Stimulated activated CD8-positive, alpha-beta memory T cell treated with anti-CD3 and anti-CD28 coated beads, Interleukin-12 subunit alpha, Interleukin-12 subunit beta, amount 100 ng/mL, for 1 hour (primary cell): ENCODE data around the gene TNFAIP6.
"Not testable (repeated sequence)": the region's sequence is repeated elsewhere in the genome, so short reads cannot be mapped to it uniquely, and the experiment has no call there.

ENCODE experiments used
- DNase-seq: peaks from one replicate; pipeline ENCODE4 v3.0.0-alpha.2; 2020; ENCODE audit warnings: low read depth

TNFAIP6 gene, protein sequence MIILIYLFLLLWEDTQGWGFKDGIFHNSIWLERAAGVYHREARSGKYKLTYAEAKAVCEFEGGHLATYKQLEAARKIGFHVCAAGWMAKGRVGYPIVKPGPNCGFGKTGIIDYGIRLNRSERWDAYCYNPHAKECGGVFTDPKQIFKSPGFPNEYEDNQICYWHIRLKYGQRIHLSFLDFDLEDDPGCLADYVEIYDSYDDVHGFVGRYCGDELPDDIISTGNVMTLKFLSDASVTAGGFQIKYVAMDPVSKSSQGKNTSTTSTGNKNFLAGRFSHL

DNA sequence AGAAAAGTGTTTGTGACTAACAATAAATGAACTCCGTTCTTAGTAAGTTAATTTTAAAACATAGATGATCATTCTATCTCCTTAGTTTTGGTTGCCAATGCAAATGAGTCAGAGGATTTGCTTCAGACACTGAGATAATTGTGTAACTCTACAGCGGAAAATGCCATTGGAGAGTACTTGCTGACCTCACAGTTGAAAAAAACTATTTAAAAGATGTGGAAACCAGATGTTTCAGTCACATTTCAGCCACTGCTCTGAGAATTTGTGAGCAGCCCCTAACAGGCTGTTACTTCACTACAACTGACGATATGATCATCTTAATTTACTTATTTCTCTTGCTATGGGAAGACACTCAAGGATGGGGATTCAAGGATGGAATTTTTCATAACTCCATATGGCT is at the start of gene TNFAIP6:
Gene TNFAIP6 (plus strand): TSS at position 234 of the 400 bp plus-strand sequence. CDS start 75 bp downstream, at position 309.
- no peak for DNase-seq

DNA sequence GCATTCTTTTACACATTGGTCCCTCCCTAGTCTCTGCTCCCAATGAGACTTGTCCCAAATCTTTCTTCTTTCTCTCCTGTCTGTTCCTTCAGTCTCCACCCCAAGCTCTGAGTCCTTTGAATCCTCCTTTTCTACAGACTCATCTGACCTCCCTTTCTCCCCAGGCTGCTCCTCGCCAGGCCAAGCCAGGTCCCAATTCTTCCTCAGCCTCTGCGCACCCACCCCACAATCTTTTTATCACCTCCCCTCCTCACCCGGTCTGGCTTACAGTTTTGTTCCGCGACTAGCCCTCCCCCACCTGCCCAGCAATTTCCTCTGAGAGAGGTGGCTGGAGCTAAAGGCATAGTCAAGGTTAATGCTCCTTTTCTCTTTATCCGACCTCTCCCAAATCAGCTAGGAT is 47.1 kb upstream of the TNFAIP6 start:
- DNase-seq = not testable (repeated sequence)

DNA sequence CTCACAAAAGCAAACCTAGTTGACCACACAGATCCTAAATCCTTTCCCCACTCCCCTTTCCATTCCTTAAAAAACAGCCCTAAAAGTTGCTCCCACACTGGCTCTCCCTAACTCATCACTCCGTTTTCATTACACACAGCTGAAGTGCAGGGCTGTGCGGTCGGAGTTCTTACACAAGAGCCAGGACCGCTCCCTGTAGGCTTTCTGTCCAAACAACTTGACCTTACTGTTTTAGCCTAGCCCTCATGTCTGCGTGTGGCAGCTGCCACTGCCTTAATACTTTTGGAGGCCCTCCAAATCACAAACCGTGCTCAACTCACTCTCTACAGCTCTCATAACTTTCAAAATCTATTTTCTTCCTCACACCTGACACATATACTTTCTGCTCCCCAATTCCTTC is 45.0 kb upstream of the TNFAIP6 start:
- DNase-seq = not testable (repeated sequence)

DNA sequence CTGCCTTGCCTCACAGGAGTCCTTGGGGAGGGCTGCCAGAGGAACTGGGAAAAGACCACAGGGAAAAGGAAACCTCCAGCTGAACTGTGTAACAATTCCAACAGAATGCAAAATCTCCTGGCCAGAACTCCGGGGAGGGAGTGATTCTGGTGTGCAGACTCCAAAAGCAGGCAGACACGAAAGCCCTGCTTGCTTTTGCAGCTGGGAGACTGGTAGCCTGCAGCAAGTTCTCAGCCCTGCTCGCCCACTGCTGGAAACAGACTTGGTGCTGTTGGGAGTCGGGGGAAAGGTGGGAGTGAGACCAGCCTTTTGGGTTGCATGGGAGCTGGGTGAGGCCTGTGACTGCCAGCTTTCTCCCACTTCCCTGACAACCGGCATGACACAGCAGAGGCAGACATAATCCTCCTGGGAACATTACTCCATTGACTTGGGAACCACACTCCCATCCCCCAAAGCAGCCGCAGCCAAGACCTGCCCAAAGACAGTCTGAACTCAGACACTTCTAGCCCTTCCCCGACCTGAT is 42.0 kb upstream of the TNFAIP6 start:
- DNase-seq = no peak

DNA sequence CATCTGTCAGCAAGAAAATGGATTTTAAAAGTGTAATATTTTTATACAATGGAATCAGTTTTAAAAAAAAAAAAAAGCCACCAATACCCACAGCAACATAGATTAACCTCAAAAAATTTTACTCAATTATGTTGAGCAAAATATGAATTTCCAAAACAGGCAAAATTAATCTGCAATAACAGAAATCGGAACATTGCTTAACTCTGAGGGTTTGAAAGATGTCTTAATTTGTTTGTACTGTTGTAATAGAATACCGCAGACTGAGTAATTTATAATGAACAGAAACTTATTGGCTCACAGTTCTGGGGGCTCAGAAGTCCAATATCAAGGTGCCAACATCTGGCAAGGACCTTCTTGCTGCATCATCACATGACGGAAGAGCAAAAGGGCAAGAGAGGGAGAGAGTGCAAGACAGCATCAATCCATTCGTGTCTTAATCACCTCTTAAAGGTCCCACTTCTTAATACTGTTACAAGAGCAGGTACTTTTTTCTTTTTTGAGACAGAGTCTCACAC is 31.8 kb upstream of the TNFAIP6 start:
- DNase-seq = no peak

DNA sequence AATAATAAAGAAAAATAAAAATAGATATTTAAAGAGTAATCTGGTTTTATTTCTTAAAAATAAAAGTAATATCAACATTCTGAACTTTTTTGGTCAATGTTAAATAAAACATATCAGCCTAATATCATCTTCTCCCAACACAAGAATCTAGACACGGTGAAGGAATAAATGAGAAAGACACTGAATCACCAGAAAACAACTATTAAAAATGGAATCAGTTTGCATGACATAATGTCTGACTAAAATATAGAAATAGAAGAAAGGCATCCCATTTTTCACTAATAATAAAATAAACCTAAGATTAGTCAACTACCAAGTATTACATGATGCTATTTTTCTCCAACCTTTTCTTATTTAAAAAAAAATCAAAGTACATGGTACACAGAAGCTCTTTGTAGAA is 30.8 kb upstream of the TNFAIP6 start:
- no peak for DNase-seq

DNA sequence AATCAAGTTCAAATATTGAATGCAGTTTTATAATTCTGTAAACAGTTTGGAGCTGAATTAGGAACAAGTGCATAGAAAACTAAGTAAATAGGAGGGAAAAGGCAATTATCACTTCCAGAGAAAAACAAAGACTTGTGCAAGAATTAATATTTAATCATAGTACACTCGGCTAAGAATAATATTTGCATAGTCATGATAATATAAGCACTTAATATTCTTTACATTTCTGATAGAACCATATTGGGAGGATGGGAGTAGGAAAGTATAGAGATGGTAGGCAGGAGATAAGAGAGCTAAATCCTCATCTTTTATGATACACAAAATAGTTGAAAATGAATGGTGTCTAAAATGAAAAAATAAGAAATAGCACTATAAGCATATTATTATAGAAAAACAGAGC is 27.4 kb upstream of the TNFAIP6 start:
- DNase-seq = no peak

DNA sequence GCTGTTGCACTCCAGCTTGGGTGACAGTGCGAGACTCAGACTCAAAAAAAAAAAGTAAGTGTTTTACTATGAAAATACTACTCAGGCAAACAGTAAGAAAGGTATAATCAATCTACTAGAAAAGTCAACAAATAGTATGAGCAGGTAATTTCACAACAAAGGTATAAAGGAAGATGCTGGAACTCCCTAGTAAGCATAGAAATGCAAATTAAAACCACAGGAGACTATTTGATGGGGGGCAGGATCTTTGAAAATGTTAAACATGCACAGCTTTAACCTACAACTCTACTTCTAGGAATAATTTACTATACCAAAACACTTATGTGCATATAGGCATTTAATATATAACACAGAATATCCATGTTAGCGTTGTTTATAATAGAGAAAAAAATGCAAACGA is 24.3 kb upstream of the TNFAIP6 start:
- no peak for DNase-seq

DNA sequence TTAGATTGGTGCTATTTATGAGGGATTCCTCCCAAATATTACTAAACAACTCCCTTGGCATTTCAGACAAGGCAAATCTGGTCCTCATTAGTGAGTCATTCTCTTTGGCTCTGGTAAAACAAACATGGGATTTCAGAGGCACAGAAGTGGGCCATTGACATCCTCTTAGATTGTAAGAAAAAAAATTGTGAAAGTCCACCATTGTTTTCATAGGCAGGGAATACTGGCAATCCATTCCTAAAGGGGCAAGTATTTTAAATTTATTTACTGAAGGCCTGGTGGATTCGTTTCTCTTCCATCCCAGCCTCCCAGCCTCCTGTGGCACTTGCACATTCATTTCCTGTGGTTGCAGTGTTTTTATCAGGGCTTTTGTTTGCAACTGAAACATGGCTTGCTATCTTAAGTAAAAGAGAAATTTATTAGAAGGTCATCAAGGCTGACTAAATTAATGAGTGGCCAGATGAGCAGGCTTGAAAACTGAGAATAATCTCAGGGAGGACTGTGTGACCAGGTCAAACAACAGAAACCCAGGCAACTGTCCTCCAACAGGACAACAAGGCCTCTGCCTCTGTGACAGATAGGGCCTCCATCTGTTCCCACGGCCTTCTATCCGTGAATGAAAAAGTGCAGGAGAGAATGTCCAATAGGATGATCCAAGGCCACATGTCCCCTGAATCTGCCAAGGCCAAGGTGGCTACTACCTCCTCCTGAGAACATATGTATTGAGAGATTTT is 23.1 kb upstream of the TNFAIP6 start:
- DNase-seq = no peak

DNA sequence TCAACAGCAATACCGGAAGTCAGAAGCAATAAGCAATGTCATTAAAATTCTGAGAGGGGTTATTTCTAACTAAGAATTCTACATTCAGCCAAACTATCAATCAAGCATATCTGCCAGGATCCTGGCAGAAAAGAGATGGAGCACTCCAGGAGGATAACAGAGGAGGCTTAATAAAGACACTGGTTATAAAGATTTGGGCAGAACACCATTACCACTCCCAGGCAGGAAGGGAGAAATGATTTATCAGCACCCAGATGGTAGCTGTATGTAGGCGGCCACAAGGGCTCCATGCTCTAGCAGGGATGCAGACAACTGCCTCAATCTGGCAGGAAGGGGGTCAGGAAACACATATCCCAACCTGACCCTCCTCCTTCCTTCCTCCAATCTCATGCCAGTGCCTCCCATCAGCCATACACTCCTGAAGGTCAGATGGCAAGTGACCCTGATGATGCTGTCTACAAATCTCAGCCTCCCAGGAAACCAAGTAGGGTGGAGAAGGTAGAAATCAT is 20.5 kb upstream of the TNFAIP6 start:
- DNase-seq = no peak

DNA sequence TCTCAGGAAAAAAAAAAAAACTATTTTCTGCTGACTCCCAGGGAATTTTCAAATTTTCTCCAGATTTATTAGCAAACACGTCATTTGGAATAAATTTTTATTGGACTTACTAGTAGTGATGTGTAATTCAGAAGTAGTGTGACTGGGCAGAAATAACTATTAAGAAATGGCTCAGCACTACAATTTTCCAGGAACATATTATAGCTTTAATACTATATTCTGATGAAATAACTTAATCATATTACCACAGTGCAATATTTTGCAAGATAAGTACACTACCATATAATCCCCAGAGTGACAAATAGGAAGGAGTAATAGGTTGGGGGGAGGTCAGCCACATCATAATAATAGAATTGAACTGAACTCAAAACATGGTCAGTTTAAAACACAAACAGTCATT is 19.7 kb upstream of the TNFAIP6 start:
- no peak for DNase-seq

DNA sequence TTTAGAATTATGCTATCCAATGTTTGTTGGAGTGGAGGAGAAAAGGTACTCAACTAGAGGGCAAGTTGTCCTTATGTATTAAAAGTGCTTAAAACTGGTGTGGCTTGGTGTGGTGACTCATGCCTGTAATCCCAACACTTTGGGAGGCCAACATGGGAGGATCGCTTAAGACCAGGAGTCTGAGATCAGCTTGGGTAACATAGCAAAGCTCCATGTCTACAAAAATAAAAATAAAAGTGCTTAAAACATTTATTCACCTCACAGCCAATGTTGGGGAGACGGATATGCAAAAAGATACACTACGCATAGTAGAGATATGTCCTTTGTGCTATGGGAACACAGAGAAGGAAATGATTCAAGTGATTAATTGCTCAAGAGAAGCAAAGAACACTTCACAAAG is 19.3 kb upstream of the TNFAIP6 start:
- DNase-seq = no peak

DNA sequence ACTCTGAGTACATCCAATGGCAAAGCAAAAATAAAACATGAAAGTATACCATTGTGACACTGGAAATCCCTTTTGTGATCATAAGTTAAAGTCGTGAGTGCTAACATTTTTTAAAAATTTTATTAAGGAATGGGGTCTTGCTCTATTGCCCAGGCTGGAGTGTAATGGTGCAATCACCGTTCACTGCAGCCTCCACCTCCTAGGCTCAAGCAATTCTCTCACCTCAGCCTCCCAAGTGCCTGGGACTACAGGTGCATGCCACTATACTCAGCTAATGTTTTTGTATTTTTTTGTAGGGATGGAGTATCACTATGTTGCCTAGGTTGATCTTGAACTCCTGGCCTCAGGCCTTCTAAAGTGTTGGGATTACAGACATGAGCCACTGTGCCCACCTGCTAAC is 14.3 kb upstream of the TNFAIP6 start:
- no peak for DNase-seq

DNA sequence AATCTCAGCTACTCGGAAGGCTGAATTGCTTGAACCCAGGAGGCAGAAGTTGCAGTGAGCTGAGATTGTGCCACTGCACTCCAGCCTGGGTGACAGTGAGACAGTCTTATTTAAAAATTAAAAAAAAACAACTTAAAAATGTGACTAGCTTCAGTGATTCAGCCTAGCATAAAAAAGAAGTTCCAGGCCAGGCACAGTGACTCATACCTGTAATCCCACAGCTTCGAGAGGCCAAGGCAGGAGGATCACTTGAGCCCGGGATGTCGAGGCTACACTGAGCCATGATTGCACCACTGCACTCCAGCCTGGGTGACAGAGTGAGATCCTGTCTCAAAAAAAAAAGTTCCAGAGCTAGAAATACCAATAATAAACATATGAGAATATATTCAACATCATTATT is 13.2 kb upstream of the TNFAIP6 start:
- DNase-seq = not testable (repeated sequence)

DNA sequence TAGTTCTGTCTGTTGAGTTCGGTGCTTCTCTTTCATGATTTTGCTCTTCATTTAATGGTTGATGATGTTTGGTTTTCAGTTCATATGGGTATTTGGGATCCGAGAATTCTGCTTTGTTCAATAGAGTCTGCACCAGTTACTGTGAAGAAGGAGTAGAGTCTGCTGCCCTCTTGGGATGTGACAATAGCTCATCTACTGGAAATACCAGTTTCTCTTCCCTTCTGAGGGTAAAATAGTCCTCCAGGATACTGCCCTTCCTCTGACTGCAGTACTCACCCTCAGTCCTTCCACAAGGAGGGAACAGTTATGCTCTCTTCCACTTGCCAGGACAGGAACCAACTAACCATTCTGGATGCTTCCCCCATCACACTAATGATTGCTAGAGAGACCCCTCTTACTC is 12.5 kb upstream of the TNFAIP6 start:
- DNase-seq = no peak

DNA sequence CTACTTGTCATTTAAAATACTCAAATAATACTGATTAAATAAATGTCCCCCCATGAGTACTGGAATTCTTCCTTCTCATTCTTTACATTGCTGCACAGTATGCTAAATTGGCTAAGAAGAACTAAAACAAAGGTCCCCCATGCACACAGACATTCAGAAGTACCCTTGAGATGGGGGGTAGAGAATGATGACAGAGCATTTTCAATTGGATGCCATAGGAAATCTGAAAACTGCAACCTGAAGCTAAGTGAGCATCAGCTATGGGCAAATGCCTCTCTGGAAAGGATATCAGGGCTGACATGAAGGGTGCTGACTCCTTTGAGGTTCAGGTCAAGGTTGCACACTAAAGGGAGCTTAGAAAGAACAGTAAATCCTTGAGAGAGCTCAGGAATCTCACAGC is 10.1 kb upstream of the TNFAIP6 start:
- DNase-seq = no peak

DNA sequence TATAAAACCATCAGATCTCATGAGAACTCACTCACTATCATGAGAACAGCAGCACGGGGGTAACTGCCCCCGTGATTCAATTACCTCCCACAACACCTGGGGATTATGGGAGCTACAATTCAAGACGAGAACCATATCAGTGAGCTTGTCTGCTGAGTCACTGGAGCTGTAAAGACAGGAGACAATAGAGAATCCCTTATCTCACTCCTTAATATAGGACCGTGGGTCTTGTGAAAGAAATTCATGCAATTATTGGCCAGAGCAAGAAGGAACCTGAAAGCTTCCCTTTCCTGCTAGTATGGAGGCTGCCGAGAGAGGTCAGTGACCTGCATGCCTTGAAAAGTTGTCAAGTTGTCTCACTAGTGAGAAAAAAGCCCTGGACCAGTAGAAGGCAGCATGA is 9.5 kb upstream of the TNFAIP6 start:
- no peak for DNase-seq

DNA sequence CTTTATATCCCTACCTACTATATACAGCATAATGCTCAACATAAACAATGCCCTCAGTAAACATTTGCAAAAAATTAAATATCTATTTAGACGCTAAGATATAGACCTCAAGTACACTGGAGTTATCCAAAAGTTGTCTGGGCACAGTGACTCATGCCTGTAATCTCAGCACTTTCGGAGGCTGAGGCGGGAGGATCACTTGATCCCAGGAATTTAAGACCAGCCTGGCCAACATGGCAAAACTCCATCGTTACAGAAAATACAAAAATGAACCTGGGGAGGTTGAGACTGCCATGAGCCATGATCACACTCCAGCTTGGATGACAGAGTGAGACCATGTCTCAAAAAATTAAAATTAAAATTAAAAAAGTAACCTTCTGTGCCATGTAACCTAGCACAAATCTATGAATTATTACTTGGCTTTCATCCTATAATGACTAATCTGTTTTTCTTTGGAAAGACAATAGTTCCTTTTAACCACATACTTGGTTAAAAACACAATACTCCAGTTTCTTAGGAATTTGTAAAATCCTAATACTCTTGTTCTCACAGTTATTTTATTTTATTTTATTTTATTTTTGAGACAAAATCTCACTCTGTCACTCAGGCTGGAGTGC is 6.7 kb upstream of the TNFAIP6 start:
- DNase-seq = no peak

DNA sequence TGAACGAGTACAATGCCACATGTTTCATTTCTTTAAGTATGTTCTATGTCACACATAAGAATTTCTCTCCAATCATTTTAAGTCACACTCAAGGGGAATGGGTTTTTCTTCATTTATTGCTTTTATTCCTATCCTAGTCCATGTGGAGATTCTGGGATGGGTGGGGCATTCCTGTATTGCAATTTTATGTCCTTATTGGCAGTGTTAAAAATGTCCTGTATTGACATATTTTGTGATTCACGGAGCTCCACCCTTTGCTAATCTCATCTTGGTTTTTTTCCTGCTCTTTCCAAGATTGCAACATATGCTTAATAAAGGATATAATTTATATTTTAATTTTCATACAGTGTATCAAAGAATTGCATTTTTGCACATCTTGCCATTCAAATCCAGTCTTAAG is 3.4 kb upstream of the TNFAIP6 start:
- DNase-seq = no peak

DNA sequence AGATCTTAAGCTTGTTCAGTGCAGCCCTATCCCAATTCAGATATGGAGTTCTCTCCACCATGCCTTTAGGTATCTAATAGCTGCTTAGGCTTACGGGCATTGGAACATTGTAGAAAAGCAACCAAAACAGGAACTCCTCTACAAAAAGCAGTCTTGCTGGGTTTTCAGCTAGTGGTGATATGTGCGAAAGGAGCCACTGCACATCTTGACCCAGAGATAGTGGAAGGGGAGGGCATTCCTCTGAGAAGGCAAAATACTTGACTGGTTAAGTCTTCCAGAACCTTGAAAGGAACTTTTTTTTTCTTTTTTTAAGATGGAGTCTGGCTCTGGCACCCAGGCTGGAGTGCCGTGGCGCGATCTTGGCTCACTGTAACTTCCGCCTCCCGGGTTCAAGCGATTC is 2.6 kb upstream of the TNFAIP6 start:
- DNase-seq = no peak

DNA sequence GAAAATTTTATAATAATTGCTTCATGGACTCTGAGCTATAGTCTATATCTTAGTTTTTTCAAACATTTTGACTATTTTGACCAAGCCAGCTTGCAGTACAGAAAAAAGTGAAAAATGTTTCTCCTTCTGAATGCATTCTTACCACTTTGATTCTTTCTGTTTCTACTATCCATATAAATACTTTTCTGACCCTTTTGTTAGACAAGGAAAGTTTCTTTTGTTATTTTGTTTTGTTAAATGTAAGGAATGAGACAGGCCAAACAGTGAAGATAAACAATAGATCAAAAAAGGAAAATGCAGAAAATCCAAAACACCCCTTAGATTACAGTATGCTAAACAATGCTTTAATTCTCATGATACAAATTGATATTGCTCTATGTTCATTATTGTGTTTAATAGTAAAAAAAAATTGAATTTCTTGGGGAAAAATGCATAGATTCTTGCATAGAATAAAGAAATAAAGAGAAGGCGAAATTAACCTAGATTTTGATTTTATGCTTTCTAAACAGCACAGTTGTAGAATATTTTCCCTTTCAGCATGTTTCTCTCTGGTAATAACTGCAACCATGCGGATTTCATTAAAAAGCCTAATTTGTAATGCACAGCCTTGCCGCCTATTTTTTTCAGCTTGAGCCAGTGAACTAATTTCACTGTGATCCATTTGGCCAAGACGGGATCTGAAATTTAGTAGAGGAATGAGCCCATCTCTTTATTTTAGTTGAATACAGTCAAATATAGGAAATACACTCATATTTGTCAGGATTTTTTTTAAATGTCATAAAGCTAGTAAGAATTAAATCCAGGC is 976 bp downstream of the TNFAIP6 start:
- no peak for DNase-seq
